A673 (cell line): ENCODE results near the gene CDK3. TPM values are rescaled to one million over a fixed set of nuclear protein-coding genes. Genes with fewer than 3 reads are reported as not detected.

Source experiments
- BruUV-seq: library from RNA; stranded (reverse); fragments of 400-500 nt; replicated peaks from 2 replicates; lab custom pipeline; 2021; lab: Mats Ljungman, UMichigan
- CTCF ChIA-PET: fragments of 300-600 bp; sonication (Branson Sonifier 250); formaldehyde crosslinking; loops from one replicate; lab custom pipeline; 2022; ENCODE audit warnings: antibody characterized with exemption; lab: Charles Lee
- POLR2A ChIA-PET: fragments of 300-600 bp; sonication (Branson Sonifier 250); formaldehyde crosslinking; loops from one replicate; lab custom pipeline; 2022; ENCODE audit warnings: antibody characterized with exemption; ENCODE audit not compliant: low non-redundant PET; lab: Charles Lee
- DNase-seq: peaks from one replicate; pipeline ENCODE4 v3.0.0-alpha.2; 2015; ENCODE audit warnings: low spot score
- H3K27ac ChIP-seq: fragments of 200-600 bp; sonication (generic); 2 replicates; pipeline ENCODE4 v1.5.1; 2016; ENCODE audit warnings: mixed run types, low read depth, mild to moderate bottlenecking, mixed read lengths, antibody characterized with exemption, low read length; ENCODE audit not compliant: poor library complexity, severe bottlenecking
- H3K27me3 ChIP-seq: fragments of 200-600 bp; sonication (generic); replicated peaks from 2 replicates; pipeline ENCODE4 v1.6.1; 2017; ENCODE audit warnings: mixed run types, low read depth, mild to moderate bottlenecking, mixed read lengths, antibody characterized with exemption, low read length; ENCODE audit not compliant: insufficient read depth, poor library complexity
- H3K36me3 ChIP-seq: fragments of 200-600 bp; sonication (generic); 2 replicates; pipeline ENCODE4 v1.6.1; 2016; ENCODE audit warnings: mixed run types, mild to moderate bottlenecking, mixed read lengths, antibody characterized with exemption, low read length; ENCODE audit not compliant: insufficient read depth, poor library complexity, severe bottlenecking
- H3K4me1 ChIP-seq: fragments of 200-600 bp; sonication (generic); 2 replicates; pipeline ENCODE4 v1.6.1; 2017; ENCODE audit warnings: mixed run types, mild to moderate bottlenecking, mixed read lengths, antibody characterized with exemption, low read length; ENCODE audit not compliant: insufficient read depth, poor library complexity, severe bottlenecking
- H3K4me3 ChIP-seq: fragments of 200-600 bp; sonication (generic); 2 replicates; pipeline ENCODE4 v1.5.1; 2016; ENCODE audit warnings: low read depth, mixed run types, mild to moderate bottlenecking, mixed read lengths, low read length; ENCODE audit not compliant: poor library complexity, severe bottlenecking
- H3K9me3 ChIP-seq: fragments of 200-600 bp; sonication (generic); 2 replicates; pipeline ENCODE4 v1.6.1; 2016; ENCODE audit warnings: mixed run types, low read depth, mild to moderate bottlenecking, mixed read lengths, antibody characterized with exemption, low read length; ENCODE audit not compliant: poor library complexity, severe bottlenecking
- EZH2 ChIP-seq: fragments of 200-600 bp; sonication (generic); IDR thresholded peaks from 2 replicates; pipeline ENCODE4 v1.6.1; 2017; ENCODE audit warnings: borderline replicate concordance, low read depth, mild to moderate bottlenecking, mixed read lengths, antibody characterized with exemption, low read length; ENCODE audit not compliant: poor library complexity, severe bottlenecking
- intact Hi-C: fragments of 100-400 bp; cut with micrococcal nuclease; formaldehyde crosslinking; loops from one replicate; pipeline ENCODE4 v1.10.0; 2022; ENCODE audit not compliant: unreplicated experiment
- total RNA-seq: library from RNA; stranded (reverse); gene quantifications from 2 replicates; pipeline ENCODE4 v1.2.3, GENCODE V29; 2021
- TF ChIP-seq, protein P1 (sequence below): fragments of 300-800, 200-600 bp; sonication (generic); conservative IDR thresholded peaks from 2 replicates; pipeline ENCODE4 v1.5.1; 2017; ENCODE audit warnings: low read depth, mild to moderate bottlenecking, antibody characterized with exemption, low read length, moderate library complexity, mixed read lengths

The CDK3 gene
- total RNA-seq, 1 experiment from 2014 or later = 10.0 TPM

DNA sequence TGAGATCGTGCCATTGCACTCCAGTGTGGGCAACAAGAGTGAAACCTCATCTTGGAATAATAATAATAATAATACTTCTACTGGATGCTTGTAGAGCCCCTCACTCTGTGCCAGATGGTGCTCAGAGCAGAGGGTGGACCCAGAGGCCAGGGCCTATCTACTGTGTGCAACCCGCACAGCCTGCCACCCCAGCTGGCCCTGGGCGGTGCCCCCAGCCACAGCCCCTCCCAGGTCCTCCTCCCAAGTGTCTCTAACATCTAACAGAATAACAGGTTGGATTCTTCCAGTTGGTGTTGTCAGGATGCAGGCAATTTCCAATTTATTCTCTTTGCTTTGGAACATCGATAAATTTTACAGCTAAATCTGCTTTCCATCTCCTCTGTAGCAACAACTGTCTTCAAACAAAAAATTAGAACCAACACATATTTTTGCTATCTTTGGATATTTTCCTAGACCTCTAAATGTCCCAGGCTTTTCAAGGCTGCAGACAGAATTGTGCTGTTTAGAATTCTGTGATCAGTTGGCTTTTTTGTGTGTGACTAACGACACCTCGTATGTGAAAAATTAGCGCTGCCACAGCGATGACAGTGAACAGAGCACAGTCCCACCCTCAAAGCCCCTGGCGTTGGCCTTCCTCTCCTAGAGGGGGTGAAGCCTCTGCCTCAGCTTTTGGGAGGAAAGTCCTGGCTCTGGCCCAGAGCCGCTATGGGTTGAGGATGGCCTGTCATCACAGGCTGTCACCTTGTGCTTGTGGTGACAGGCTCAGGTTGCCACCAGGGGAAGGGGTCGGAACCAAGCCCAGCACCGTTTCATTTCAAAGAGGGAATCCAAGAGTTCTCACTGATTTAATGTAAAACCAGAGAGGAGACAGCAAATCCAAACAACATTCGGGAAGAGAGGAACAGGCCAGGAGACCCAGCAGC lies 34.0 kb downstream of the CDK3 start:
- POLR2A ChIA-PET = no interaction called here

DNA sequence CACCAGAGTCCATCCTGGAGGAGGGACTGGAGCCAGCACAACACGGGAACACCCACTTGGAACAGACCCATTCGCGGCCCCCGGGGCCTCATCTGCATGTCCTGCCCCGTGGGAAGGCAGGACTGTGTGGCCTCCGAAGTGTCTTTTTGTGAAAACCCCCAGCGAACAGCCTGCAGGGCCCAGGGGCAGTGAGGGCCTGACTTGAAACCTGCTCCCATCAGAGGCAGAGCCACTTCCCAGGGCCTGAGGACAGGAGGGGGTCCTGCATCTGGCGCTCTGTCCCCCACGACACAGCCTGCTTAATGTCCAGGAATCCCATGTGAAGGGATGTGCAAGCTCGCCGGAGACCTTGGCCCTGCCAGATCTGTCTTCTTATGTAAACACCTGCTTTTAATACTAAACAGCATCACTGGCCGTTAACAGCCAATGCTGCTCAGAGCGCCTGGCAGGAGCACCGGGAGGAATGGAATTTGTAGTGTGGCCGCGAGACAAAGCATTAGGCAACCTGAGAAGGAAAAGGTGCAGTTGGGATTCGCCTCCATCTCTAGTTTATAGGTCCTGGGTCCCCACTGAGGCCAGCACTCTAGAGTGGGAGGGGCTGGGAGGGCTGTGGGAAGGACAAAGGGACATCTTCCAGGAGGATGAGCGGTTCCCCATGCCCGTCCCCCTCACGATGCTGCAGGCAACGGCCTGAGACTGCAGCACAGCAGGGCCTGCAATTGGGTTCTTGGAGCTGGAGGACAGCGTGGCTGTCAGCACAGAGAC lies 36.0 kb downstream of the CDK3 start:
- intact Hi-C loops = no loop called here
- peaks cover 14% of the 10 kb centered on the region for H3K4me1 ChIP-seq
- DNase-seq = no peak
- no peak overlapping the region for H3K27ac ChIP-seq
- ChIA-PET POLR2A (no interaction called here), CTCF (no interaction called here)
- no TSS peak for BruUV-seq
- H3K9me3 ChIP-seq = no peaks in the 10 kb centered on the region
- no peak overlapping the region for H3K4me3 ChIP-seq
- peaks cover 32% of the 10 kb centered on the region for H3K36me3 ChIP-seq
- H3K27me3 ChIP-seq = no peaks in the 10 kb centered on the region
- TF ChIP-seq, protein P1, sequence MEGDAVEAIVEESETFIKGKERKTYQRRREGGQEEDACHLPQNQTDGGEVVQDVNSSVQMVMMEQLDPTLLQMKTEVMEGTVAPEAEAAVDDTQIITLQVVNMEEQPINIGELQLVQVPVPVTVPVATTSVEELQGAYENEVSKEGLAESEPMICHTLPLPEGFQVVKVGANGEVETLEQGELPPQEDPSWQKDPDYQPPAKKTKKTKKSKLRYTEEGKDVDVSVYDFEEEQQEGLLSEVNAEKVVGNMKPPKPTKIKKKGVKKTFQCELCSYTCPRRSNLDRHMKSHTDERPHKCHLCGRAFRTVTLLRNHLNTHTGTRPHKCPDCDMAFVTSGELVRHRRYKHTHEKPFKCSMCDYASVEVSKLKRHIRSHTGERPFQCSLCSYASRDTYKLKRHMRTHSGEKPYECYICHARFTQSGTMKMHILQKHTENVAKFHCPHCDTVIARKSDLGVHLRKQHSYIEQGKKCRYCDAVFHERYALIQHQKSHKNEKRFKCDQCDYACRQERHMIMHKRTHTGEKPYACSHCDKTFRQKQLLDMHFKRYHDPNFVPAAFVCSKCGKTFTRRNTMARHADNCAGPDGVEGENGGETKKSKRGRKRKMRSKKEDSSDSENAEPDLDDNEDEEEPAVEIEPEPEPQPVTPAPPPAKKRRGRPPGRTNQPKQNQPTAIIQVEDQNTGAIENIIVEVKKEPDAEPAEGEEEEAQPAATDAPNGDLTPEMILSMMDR = no peak

More for the DNA sequence above, 34.0 kb downstream of the CDK3 start:
- no peak overlapping the region for H3K4me3 ChIP-seq
- BruUV-seq = no TSS peak
- H3K27me3 ChIP-seq = no peaks in the 10 kb centered on the region
- H3K9me3 ChIP-seq = no peaks in the 10 kb centered on the region
- peaks cover 15% of the 10 kb centered on the region for H3K36me3 ChIP-seq
- H3K4me1 ChIP-seq = peaks cover 19% of the 10 kb centered on the region
- intact Hi-C loops = no loop called here
- H3K27ac ChIP-seq = no peak overlapping the region
- DNase-seq = no peak
- CTCF ChIA-PET = no interaction called here
- TF ChIP-seq EZH2 = no peak
- TF ChIP-seq, protein P1 = no peak

DNA sequence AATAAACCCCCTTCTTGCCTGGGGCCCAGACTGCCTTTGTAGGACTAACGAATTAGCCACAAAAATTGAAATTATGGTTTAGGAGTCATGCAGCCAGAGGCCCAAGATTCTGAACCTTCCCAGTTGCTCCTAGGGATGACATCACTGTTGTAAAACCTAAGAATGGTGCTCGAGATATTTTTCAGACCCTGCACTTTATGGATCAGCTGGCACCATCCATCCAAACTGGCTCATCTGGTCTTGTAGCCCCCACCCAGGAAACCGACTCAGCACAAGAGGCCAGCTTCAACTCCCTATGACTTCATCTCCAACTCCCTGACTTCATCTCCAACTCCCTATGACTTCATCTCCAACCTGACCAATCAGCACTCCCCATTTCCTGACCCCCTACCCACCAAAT lies 37.4 kb downstream of the CDK3 start:
- peaks cover 5% of the 10 kb centered on the region for H3K4me1 ChIP-seq
- DNase-seq = no peak
- H3K4me3 ChIP-seq = no peak overlapping the region
- H3K36me3 ChIP-seq = peaks cover 36% of the 10 kb centered on the region
- CTCF ChIA-PET = no interaction called here
- no TSS peak for BruUV-seq
- H3K27me3 ChIP-seq = no peaks in the 10 kb centered on the region
- intact Hi-C loops = no loop called here
- H3K9me3 ChIP-seq = no peaks in the 10 kb centered on the region
- no peak overlapping the region for H3K27ac ChIP-seq
- POLR2A ChIA-PET = no interaction called here
- TF ChIP-seq EZH2 = no peak
- TF ChIP-seq, protein P1 = no peak
